SK-N-SH (cell line): ENCODE results near the gene PLB1. TPM values are rescaled to one million over a fixed set of nuclear protein-coding genes. Genes with fewer than 3 reads are reported as not detected.
A peak's percentile ranks its signal among the peaks of the same experiment; 100 is the strongest.

Experiments used
- CTCF ChIA-PET: fragments of 300-600, 350-600 bp; formaldehyde crosslinking; extraction: SDS; loops from one replicate; lab custom pipeline; 2021; lab: Yijun Ruan, JAX
- POLR2A ChIA-PET: fragments of 350-600 bp; sonication (Branson Sonifier 250); formaldehyde crosslinking; extraction: SDS; loops from one replicate; lab custom pipeline; 2020; ENCODE audit warnings: antibody characterized with exemption, inconsistent platforms; lab: Yijun Ruan, JAX
- DNase-seq: peaks from one replicate; pipeline ENCODE4 v3.0.0; 2012
- H2AFZ ChIP-seq: fragments of 200-600 bp; sonication (generic); 2 replicates; pipeline ENCODE4 v1.8.1; 2016; ENCODE audit warnings: antibody characterized with exemption, mild to moderate bottlenecking, low read depth
- H3F3A ChIP-seq: fragments of 200-600 bp; sonication (generic); replicated peaks from 2 replicates; pipeline ENCODE3; 2016; ENCODE audit warnings: antibody characterized with exemption, mild to moderate bottlenecking; ENCODE audit not compliant: insufficient read depth
- H3K27ac ChIP-seq, 2 experiments: fragments of 200-500 bp in 1 of 2; fragments of 200-600 bp in 1 of 2; sonication (Bioruptor generic) in 1 of 2; sonication (generic), shearing (Covaris generic) in 1 of 2; 2 replicates each; pipeline versions ENCODE4 v1.5.1 to v1.6.1; 2014 to 2016; ENCODE audit warnings: low read depth in 2 of 2, inconsistent platforms in 1 of 2, low read length in 1 of 2, mild to moderate bottlenecking in 1 of 2, mixed read lengths in 1 of 2
- H3K27me3 ChIP-seq: fragments of 200-600 bp; sonication (generic), shearing (Covaris generic); 2 replicates; pipeline ENCODE4 v1.6.1; 2016; ENCODE audit warnings: mixed run types; ENCODE audit not compliant: insufficient read depth
- H3K36me3 ChIP-seq, 2 experiments: fragments of 200-500 bp in 1 of 2; fragments of 200-600 bp in 1 of 2; sonication (Bioruptor generic) in 1 of 2; sonication (generic) in 1 of 2; replicated peaks in 1 of 2; 2 replicates each; pipeline versions ENCODE3 to v1.5.1; 2014 to 2016; ENCODE audit warnings: low read length in 1 of 2, mild to moderate bottlenecking in 1 of 2; ENCODE audit not compliant: insufficient read depth in 2 of 2, control insufficient read depth in 1 of 2
- H3K4me1 ChIP-seq, 2 experiments: fragments of 200-500 bp in 1 of 2; fragments of 200-600 bp in 1 of 2; sonication (Bioruptor generic) in 1 of 2; sonication (generic), shearing (Covaris generic) in 1 of 2; 2 replicates each; pipeline versions ENCODE4 v1.5.1 to v1.6.1; 2014 to 2016; ENCODE audit warnings: low read depth in 1 of 2, low read length in 1 of 2, mixed run types in 1 of 2; ENCODE audit not compliant: insufficient read depth in 2 of 2, control insufficient read depth in 1 of 2
- H3K4me2 ChIP-seq: fragments of 200-600 bp; sonication (generic), shearing (Covaris generic); 2 replicates; pipeline ENCODE4 v1.6.1; 2017; ENCODE audit warnings: mixed run types
- H3K4me3 ChIP-seq, 2 experiments: fragments of 200-500 bp in 1 of 2; fragments of 200-600 bp in 1 of 2; sonication (Bioruptor generic) in 1 of 2; sonication (generic), shearing (Covaris generic) in 1 of 2; 2 replicates each; pipeline versions ENCODE4 v1.5.1 to v1.8.1; 2014 to 2016; ENCODE audit warnings: low read depth in 2 of 2, inconsistent platforms in 1 of 2, low read length in 1 of 2, mild to moderate bottlenecking in 1 of 2, mixed read lengths in 1 of 2, moderate library complexity in 1 of 2
- H3K79me2 ChIP-seq: fragments of 200-600 bp; sonication (generic); 2 replicates; pipeline ENCODE4 v1.8.1; 2017; ENCODE audit warnings: mild to moderate bottlenecking; ENCODE audit not compliant: insufficient read depth
- H3K9ac ChIP-seq: fragments of 200-600 bp; sonication (generic); 2 replicates; pipeline ENCODE4 v1.6.1; 2017; ENCODE audit warnings: mixed run types
- H3K9me2 ChIP-seq: fragments of 200-600 bp; sonication (generic); 2 replicates; pipeline ENCODE4 v1.6.1; 2017; ENCODE audit warnings: mixed run types
- H3K9me3 ChIP-seq: fragments of 200-600 bp; sonication (generic); 2 replicates; pipeline ENCODE4 v1.6.1; 2017; ENCODE audit warnings: mixed run types, mild to moderate bottlenecking, moderate library complexity
- H4K20me1 ChIP-seq: fragments of 200-600 bp; sonication (generic); 2 replicates; pipeline ENCODE4 v1.6.1; 2017; ENCODE audit warnings: mild to moderate bottlenecking, mixed run types; ENCODE audit not compliant: insufficient read depth
- CHD2 ChIP-seq: fragments of 150-350 bp; IDR thresholded peaks from 2 replicates; pipeline ENCODE4 v1.6.1; 2018; ENCODE audit warnings: low read length; ENCODE audit not compliant: partially characterized antibody
- CTCF ChIP-seq: fragments of 200-600 bp; sonication (generic); IDR thresholded peaks from 2 replicates; pipeline ENCODE4 v1.6.1; 2017; ENCODE audit warnings: antibody characterized with exemption, mild to moderate bottlenecking, moderate library complexity
- ELF1 ChIP-seq: IDR thresholded peaks from 2 replicates; pipeline ENCODE4 v1.4.0; 2012
- EZH2phosphoT487 ChIP-seq: fragments of 200-600 bp; sonication (generic); IDR thresholded peaks from 2 replicates; pipeline ENCODE4 v1.6.1; 2017; ENCODE audit warnings: low read depth, mixed run types, mild to moderate bottlenecking, antibody characterized with exemption, moderate library complexity, borderline replicate concordance
- FOSL2 ChIP-seq: IDR thresholded peaks from 2 replicates; pipeline ENCODE4 v1.4.0; 2012; ENCODE audit warnings: low read depth, mild to moderate bottlenecking, moderate library complexity, borderline replicate concordance
- GATA2 ChIP-seq: sonication (generic); formaldehyde crosslinking; IDR thresholded peaks from 2 replicates; pipeline ENCODE4 v1.5.0; 2020; ENCODE audit warnings: mild to moderate bottlenecking, missing genetic modification reagents
- JUND ChIP-seq: IDR thresholded peaks from 2 replicates; pipeline ENCODE4 v1.4.0; 2012
- MAX ChIP-seq: IDR thresholded peaks from 2 replicates; pipeline ENCODE4 v1.4.0; 2012; ENCODE audit warnings: low read depth
- MEF2A ChIP-seq: IDR thresholded peaks from 2 replicates; pipeline ENCODE4 v1.4.0; 2012; ENCODE audit warnings: low read depth, borderline replicate concordance
- MXI1 ChIP-seq: IDR thresholded peaks from 2 replicates; pipeline ENCODE4 v1.6.1; 2012; ENCODE audit warnings: mild to moderate bottlenecking, low read depth, low read length, improper control_type of control experiment
- NRF1 ChIP-seq: IDR thresholded peaks from 2 replicates; pipeline ENCODE4 v1.6.1; 2012; ENCODE audit warnings: low read depth, mild to moderate bottlenecking, low read length
- POLR2AphosphoS5 ChIP-seq: IDR thresholded peaks from 2 replicates; pipeline ENCODE4 v1.6.1; 2012; ENCODE audit warnings: low read depth, low read length
- RAD21 ChIP-seq: IDR thresholded peaks from 2 replicates; pipeline ENCODE4 v1.6.1; 2012; ENCODE audit warnings: mild to moderate bottlenecking, low read length
- RXRA ChIP-seq: IDR thresholded peaks from 2 replicates; pipeline ENCODE4 v1.4.0; 2012; ENCODE audit warnings: low read depth, mild to moderate bottlenecking, borderline replicate concordance
- TAF1 ChIP-seq: IDR thresholded peaks from 2 replicates; pipeline ENCODE4 v1.6.1; 2012; ENCODE audit warnings: low read depth, mild to moderate bottlenecking, low read length, moderate library complexity, borderline replicate concordance
- TCF12 ChIP-seq: IDR thresholded peaks from 2 replicates; pipeline ENCODE4 v1.4.0; 2012
- USF1 ChIP-seq: IDR thresholded peaks from 2 replicates; pipeline ENCODE4 v1.4.0; 2012; ENCODE audit warnings: low read depth, borderline replicate concordance
- YY1 ChIP-seq: IDR thresholded peaks from 2 replicates; pipeline ENCODE4 v1.4.0; 2012; ENCODE audit warnings: low read depth, mild to moderate bottlenecking
- ZBTB33 ChIP-seq: IDR thresholded peaks from 2 replicates; pipeline ENCODE4 v1.4.0; 2012; ENCODE audit warnings: low read depth, borderline replicate concordance
- WGBS: methylation state at CpG from one replicate; pipeline ENCODE4 v1.1.6; 2017; ENCODE audit warnings: low lambda C conversion rate; 5-methylcytosine and 5-hydroxymethylcytosine counted together
- polyA plus RNA-seq, 3 experiments: library from polyadenylated mRNA; depleted of rRNA; stranded (reverse); fragments of >200 nt; gene quantifications; 2 replicates each; pipeline ENCODE4 v1.2.3, GENCODE V29; 2012

PLB1 gene
- polyA plus RNA-seq, 1 of the 3 experiments (the other 2 are of a cell fraction), result 0.10 TPM

GRCh38 chr2:28606986-28607441 lies 111.2 kb downstream of the PLB1 start:
- no peaks in the 10 kb centered on the region for H3K79me2 ChIP-seq
- no peak overlapping the region for H3K27ac ChIP-seq
- H3K4me2 ChIP-seq, result no peak overlapping the region
- peaks cover 0 to 6% of the 10 kb centered on the region in 2 experiments; a peak in 3 of 4 replicates for H3K4me1 ChIP-seq
- H3F3A ChIP-seq, result peaks cover 7% of the 10 kb centered on the region
- H3K27me3 ChIP-seq, result no peaks in the 10 kb centered on the region
- H3K4me3 ChIP-seq, result no peak overlapping the region
- H2AFZ ChIP-seq, result no peak overlapping the region
- H3K9ac ChIP-seq, result no peak overlapping the region
- WGBS, result 90% methylated on average over 4 of the region's 5 CpGs
- TF ChIP-seq RAD21 (peak; percentile 24; the same call in 1 of the 2 replicates), NRF1 (no peak)
- TF ChIP-seq, all 33 proteins: peak for 1
- no peaks in the 10 kb centered on the region for H4K20me1 ChIP-seq
- H3K9me2 ChIP-seq, result no peaks in the 10 kb centered on the region
- no peaks in the 10 kb centered on the region for H3K9me3 ChIP-seq
- ChIA-PET CTCF (interaction anchor here (1.1 to 9.7 kb wide), 9 partner anchors 9 to 145 kb away, joined by 3 to 92 read pairs (median 3); partner anchors contain the start of gene PPP1CB), POLR2A (interaction anchor here (1.4 kb wide), 1 partner anchor 145 kb away, joined by 4 read pairs; the partner anchor contains the start of gene PPP1CB)
- DNase-seq, result no peak
- no peaks in the 10 kb centered on the region for H3K36me3 ChIP-seq

GRCh38 chr2:28607730-28608499 lies 112.1 kb downstream of the PLB1 start:
- ChIA-PET CTCF (interaction anchor here (1.0 to 9.7 kb wide), 5 partner anchors 14 to 271 kb away, joined by 3 to 92 read pairs (median 3); no protein-coding TSS in a partner anchor), POLR2A (interaction anchor here (1.0 kb wide), 1 partner anchor 144 kb away, joined by 3 read pairs; the partner anchor contains the start of gene PPP1CB)
- DNase-seq, result no peak
- Histone ChIP-seq H3K9me3 (no peaks in the 10 kb centered on the region), H2AFZ (no peak overlapping the region), H3K27ac (no peak overlapping the region), H3K36me3 (no peaks in the 10 kb centered on the region), H3K9me2 (no peaks in the 10 kb centered on the region), H3F3A (peaks cover 7% of the 10 kb centered on the region), H4K20me1 (no peaks in the 10 kb centered on the region), H3K4me3 (no peak overlapping the region), H3K79me2 (no peaks in the 10 kb centered on the region), H3K27me3 (no peaks in the 10 kb centered on the region), H3K4me2 (no peak overlapping the region), H3K9ac (no peak overlapping the region), H3K4me1 (peaks cover 0 to 6% of the 10 kb centered on the region in 2 experiments; a peak in 3 of 4 replicates)
- WGBS, result 82% methylated on average over 8 of the region's 8 CpGs
- no peak for TF ChIP-seq GATA2
- TF ChIP-seq NRF1, result no peak
- TF ChIP-seq EZH2phosphoT487, result no peak
- no peak for TF ChIP-seq TCF12
- TF ChIP-seq YY1, result no peak
- TF ChIP-seq MEF2A, result no peak
- TF ChIP-seq MAX, result no peak
- no peak for TF ChIP-seq FOSL2
- no peak for TF ChIP-seq ZBTB33
- no peak for TF ChIP-seq CHD2
- no peak for TF ChIP-seq RAD21
- no peak for TF ChIP-seq POLR2AphosphoS5
- no peak for TF ChIP-seq MXI1
- no peak for TF ChIP-seq RXRA
- TF ChIP-seq JUND, result no peak
- no peak for TF ChIP-seq USF1
- no peak for TF ChIP-seq ELF1
- TF ChIP-seq CTCF, result no peak
- no peak for TF ChIP-seq TAF1
